ENCODE measurements around the gene CLASP1. TPM values are rescaled to one million over a fixed set of nuclear protein-coding genes. Genes with fewer than 3 reads are reported as not detected.

CLASP1 gene
- total RNA-seq, 1 experiment from 2014 or later: 46.1 TPM

DNA sequence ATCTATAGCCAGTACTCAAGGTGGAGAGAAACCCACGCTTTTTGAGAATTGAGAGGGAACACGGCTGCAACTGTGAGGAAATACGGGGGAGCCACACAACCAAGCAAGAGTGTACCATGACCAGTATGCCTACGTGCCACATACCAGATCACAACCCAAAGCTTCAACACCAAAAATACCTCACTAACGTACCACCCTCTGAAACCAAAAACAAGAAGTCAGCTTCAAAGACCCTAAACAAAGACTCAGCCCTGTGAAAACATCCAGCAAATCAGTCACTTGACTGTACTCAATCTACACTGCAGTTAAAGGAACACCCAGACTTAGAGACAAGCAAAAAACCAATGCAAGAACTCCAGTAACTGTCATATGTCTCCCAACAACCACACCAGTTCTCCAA is 101.6 kb downstream of the CLASP1 start:
- H3K9me3 ChIP-seq: peaks cover 3% of the 10 kb centered on the region; the same call in 1 of the 2 replicates
- Mint-ChIP-seq H3K4me3 (ENCODE audit: unreplicated experiment) (no peak overlapping the region), H3K27ac (ENCODE audit: unreplicated experiment) (no peak overlapping the region), H3K36me3 (ENCODE audit: insufficient read depth, unreplicated experiment) (no peaks in the 10 kb centered on the region), H3K9me3 (ENCODE audit: unreplicated experiment) (no peaks in the 10 kb centered on the region), H3K4me1 (ENCODE audit: low read depth, unreplicated experiment) (no peaks in the 10 kb centered on the region), H3K27me3 (ENCODE audit: insufficient read depth, unreplicated experiment) (no peaks in the 10 kb centered on the region)
- no peaks in the 10 kb centered on the region for H3K27me3 ChIP-seq (replicated peaks; ENCODE audit: control insufficient read depth, insufficient read depth, low read length)
- POLR2A ChIA-PET: no interaction called here
- no peaks in the 10 kb centered on the region for H3K36me3 ChIP-seq (ENCODE audit: control insufficient read depth, insufficient read depth, low read length)
- CTCF ChIA-PET: no interaction called here
- no peak for DNase-seq
- no TSS peak for BruUV-seq (replicated peaks)
- no peaks in the 10 kb centered on the region for H3K4me1 ChIP-seq
- TF ChIP-seq, protein P1, sequence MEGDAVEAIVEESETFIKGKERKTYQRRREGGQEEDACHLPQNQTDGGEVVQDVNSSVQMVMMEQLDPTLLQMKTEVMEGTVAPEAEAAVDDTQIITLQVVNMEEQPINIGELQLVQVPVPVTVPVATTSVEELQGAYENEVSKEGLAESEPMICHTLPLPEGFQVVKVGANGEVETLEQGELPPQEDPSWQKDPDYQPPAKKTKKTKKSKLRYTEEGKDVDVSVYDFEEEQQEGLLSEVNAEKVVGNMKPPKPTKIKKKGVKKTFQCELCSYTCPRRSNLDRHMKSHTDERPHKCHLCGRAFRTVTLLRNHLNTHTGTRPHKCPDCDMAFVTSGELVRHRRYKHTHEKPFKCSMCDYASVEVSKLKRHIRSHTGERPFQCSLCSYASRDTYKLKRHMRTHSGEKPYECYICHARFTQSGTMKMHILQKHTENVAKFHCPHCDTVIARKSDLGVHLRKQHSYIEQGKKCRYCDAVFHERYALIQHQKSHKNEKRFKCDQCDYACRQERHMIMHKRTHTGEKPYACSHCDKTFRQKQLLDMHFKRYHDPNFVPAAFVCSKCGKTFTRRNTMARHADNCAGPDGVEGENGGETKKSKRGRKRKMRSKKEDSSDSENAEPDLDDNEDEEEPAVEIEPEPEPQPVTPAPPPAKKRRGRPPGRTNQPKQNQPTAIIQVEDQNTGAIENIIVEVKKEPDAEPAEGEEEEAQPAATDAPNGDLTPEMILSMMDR (IDR thresholded peaks at IDR 0.05; ENCODE audit: insufficient read depth in 1 of 2, low read depth in 1 of 2, low read length in 1 of 2, severe bottlenecking in 1 of 2, unreplicated experiment in 1 of 2): no peak
- H3K4me3 ChIP-seq (ENCODE audit: low read depth, low read length): no peak overlapping the region
- intact Hi-C loops (cut with micrococcal nuclease; ENCODE audit: unreplicated experiment): no loop called here

DNA sequence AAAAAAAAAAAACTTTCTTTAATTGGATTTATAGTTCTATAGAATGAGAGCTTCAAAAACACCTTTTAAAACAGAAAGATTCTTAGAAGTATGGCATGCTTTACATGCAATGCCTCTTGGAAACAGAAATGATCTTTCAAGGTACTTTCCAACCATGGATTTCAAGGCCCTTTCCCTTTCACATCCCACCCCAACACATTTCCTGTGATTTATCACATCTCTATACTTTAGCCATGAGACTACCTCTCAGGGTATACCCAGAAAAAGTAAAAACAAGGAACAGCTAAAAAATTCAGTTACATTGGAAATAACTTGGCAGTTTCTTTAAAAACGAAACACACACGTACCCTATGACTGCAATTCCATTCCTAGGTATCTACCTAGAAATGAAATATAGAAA is 103.3 kb downstream of the CLASP1 start:
- TF ChIP-seq, protein P1 (IDR thresholded peaks at IDR 0.05; ENCODE audit: insufficient read depth in 1 of 2, low read depth in 1 of 2, low read length in 1 of 2, severe bottlenecking in 1 of 2, unreplicated experiment in 1 of 2): no peak
- H3K27me3 Mint-ChIP-seq (ENCODE audit: insufficient read depth, unreplicated experiment): no peaks in the 10 kb centered on the region
- H3K9me3 ChIP-seq: peaks cover 3% of the 10 kb centered on the region; the same call in 1 of the 2 replicates
- no peaks in the 10 kb centered on the region for H3K9me3 Mint-ChIP-seq (ENCODE audit: unreplicated experiment)
- ChIA-PET POLR2A (interaction anchor here (0.6 kb wide), 1 partner anchor 105 kb away, joined by 3 read pairs; no protein-coding TSS in a partner anchor), CTCF (no interaction called here)
- no peak overlapping the region for H3K4me3 ChIP-seq (ENCODE audit: low read depth, low read length)
- H3K27me3 ChIP-seq (replicated peaks; ENCODE audit: control insufficient read depth, insufficient read depth, low read length): no peaks in the 10 kb centered on the region
- H3K36me3 Mint-ChIP-seq (ENCODE audit: insufficient read depth, unreplicated experiment): no peaks in the 10 kb centered on the region
- BruUV-seq (replicated peaks): no TSS peak
- H3K36me3 ChIP-seq (ENCODE audit: control insufficient read depth, insufficient read depth, low read length): no peaks in the 10 kb centered on the region
- H3K4me1 Mint-ChIP-seq (ENCODE audit: low read depth, unreplicated experiment): no peaks in the 10 kb centered on the region
- H3K27ac Mint-ChIP-seq (ENCODE audit: unreplicated experiment): no peak overlapping the region
- no peak overlapping the region for H3K4me3 Mint-ChIP-seq (ENCODE audit: unreplicated experiment)
- intact Hi-C loops (cut with micrococcal nuclease; ENCODE audit: unreplicated experiment): no loop called here
- DNase-seq: no peak
- H3K4me1 ChIP-seq: no peaks in the 10 kb centered on the region

DNA sequence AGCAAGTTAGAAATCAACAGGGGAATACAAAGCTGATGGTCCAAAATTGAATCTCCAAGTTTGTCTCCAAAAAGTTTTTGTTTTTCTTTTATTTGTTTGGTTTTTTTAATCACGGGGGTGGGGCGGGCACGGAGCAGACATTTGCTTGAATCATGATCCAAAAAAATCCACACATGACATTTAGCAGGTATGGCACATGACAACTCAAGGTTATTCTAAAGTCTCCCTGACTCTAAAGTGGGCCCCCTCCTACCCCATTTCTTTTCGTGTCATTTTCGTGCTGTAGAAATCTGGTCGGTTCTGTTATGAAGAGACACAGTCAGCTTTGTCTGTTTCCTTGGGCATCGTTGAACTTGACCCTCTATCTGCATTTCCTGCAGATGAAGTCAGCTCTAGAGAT is 104.0 kb downstream of the CLASP1 start:
- no peak for DNase-seq
- Histone ChIP-seq H3K4me1 (no peaks in the 10 kb centered on the region), H3K36me3 (ENCODE audit: control insufficient read depth, insufficient read depth, low read length) (no peaks in the 10 kb centered on the region), H3K4me3 (ENCODE audit: low read depth, low read length) (no peak overlapping the region), H3K9me3 (peaks cover 3% of the 10 kb centered on the region; the same call in 1 of the 2 replicates), H3K27me3 (replicated peaks; ENCODE audit: control insufficient read depth, insufficient read depth, low read length) (no peaks in the 10 kb centered on the region)
- Mint-ChIP-seq H3K36me3 (ENCODE audit: insufficient read depth, unreplicated experiment) (no peaks in the 10 kb centered on the region), H3K4me1 (ENCODE audit: low read depth, unreplicated experiment) (no peaks in the 10 kb centered on the region), H3K4me3 (ENCODE audit: unreplicated experiment) (no peak overlapping the region), H3K9me3 (ENCODE audit: unreplicated experiment) (no peaks in the 10 kb centered on the region), H3K27ac (ENCODE audit: unreplicated experiment) (no peak overlapping the region), H3K27me3 (ENCODE audit: insufficient read depth, unreplicated experiment) (no peaks in the 10 kb centered on the region)
- TF ChIP-seq, protein P1 (IDR thresholded peaks at IDR 0.05; ENCODE audit: insufficient read depth in 1 of 2, low read depth in 1 of 2, low read length in 1 of 2, severe bottlenecking in 1 of 2, unreplicated experiment in 1 of 2): no peak
- CTCF ChIA-PET: interaction anchor here (0.9 kb wide), 1 partner anchor 15 kb away, joined by 3 read pairs; the partner anchor contains the start of gene RNU4ATAC
- no TSS peak for BruUV-seq (replicated peaks)
- intact Hi-C loops (cut with micrococcal nuclease; ENCODE audit: unreplicated experiment): no loop called here
- POLR2A ChIA-PET: no interaction called here
